Fibroblast of lung (primary cell): Measurements from ENCODE around the gene ATP2B3.

ENCODE experiments used
- EZH2 ChIP-seq: IDR thresholded peaks from 2 replicates; pipeline ENCODE4 v1.5.1; 2012; ENCODE audit warnings: low read length, control low read depth, mild to moderate bottlenecking; ENCODE audit errors: missing control alignments
- TF ChIP-seq, protein P1 (sequence below), 2 donors: IDR thresholded peaks in 1 of 2; conservative IDR thresholded peaks in 1 of 2; 1 replicate in 1 of 2; 2 replicates in 1 of 2; pipeline ENCODE4 v1.5.1; 2011 to 2012; ENCODE audit warnings: low read length in 2 of 2, control low read depth in 1 of 2, inconsistent platforms in 1 of 2, low read depth in 1 of 2, mild to moderate bottlenecking in 1 of 2

DNA sequence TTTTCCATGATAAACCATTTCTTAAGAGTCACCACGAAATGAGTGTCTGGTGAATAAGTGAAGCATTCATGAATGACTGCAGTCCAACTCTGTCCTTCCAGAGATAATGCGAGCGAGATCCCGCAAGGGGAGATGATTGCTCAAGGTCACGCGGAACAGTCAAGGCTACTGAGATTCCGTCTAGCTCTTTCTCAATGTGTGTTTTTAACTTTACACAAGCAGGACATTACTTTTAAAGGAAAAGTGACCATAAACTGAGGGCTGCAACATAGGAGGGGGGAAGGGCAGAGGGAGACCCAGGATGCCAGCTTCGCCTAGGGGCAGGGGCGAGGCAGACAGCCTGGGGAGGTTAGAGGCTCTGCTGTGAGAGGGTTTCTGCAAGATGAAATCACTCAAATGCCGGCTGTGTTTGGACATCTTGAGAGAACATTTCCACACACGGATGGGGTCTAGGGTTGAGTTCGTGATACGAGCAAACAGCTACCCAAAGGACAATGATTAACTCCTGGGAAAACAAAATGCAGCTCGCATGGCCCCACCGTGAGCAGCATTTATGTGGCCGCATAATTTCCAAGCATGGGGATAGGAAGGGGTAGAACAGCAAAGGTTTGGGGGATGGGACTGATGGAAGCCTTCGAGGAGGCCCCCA, 105.3 kb downstream of the ATP2B3 start:
- TF ChIP-seq, protein P1, sequence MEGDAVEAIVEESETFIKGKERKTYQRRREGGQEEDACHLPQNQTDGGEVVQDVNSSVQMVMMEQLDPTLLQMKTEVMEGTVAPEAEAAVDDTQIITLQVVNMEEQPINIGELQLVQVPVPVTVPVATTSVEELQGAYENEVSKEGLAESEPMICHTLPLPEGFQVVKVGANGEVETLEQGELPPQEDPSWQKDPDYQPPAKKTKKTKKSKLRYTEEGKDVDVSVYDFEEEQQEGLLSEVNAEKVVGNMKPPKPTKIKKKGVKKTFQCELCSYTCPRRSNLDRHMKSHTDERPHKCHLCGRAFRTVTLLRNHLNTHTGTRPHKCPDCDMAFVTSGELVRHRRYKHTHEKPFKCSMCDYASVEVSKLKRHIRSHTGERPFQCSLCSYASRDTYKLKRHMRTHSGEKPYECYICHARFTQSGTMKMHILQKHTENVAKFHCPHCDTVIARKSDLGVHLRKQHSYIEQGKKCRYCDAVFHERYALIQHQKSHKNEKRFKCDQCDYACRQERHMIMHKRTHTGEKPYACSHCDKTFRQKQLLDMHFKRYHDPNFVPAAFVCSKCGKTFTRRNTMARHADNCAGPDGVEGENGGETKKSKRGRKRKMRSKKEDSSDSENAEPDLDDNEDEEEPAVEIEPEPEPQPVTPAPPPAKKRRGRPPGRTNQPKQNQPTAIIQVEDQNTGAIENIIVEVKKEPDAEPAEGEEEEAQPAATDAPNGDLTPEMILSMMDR (conservative IDR thresholded peaks at IDR 0.05 in 1 of 2, IDR thresholded peaks at IDR 0.05 in 1 of 2; ENCODE audit: low read depth in 1 of 2, low read length in 2 of 2) = no peak
- TF ChIP-seq EZH2 = no peak
